NOMO-1 treated with DMSO at 0.1 percent for 48 hours (cell line): Measurements from ENCODE around the gene GATA2.

Experiments
- DNase-seq: peaks from one replicate; lab custom pipeline; 2025; ENCODE audit not compliant: unreplicated experiment; lab: John Stamatoyannopoulos, UW

Gene GATA2

GRCh38 chr3:128476659-128477058, 16.3 kb downstream of the GATA2 start:
- no peak for DNase-seq

GRCh38 chr3:128475355-128475754, 17.6 kb downstream of the GATA2 start:
- DNase-seq = no peak

GRCh38 chr3:128473737-128474136, 19.3 kb downstream of the GATA2 start:
- no peak for DNase-seq

- no peak for DNase-seq
These were observed 19.9 kb downstream of the GATA2 start for GRCh38 chr3:128473180-128473519.

GRCh38 chr3:128472449-128473179, 20.4 kb downstream of the GATA2 start:
- no peak for DNase-seq

GRCh38 chr3:128471720-128472119, 21.3 kb downstream of the GATA2 start:
- no peak for DNase-seq

GRCh38 chr3:128471110-128471509, 21.9 kb downstream of the GATA2 start:
- no peak for DNase-seq

- DNase-seq = no peak
These were observed 22.7 kb downstream of the GATA2 start for GRCh38 chr3:128470134-128470899.

GRCh38 chr3:128469556-128469955, 23.4 kb downstream of the GATA2 start:
- DNase-seq = no peak

GRCh38 chr3:128468791-128469527, 24.0 kb downstream of the GATA2 start:
- peak; percentile 57 for DNase-seq

GRCh38 chr3:128468285-128468790, 24.7 kb downstream of the GATA2 start:
- no peak for DNase-seq

GRCh38 chr3:128466840-128467541, 26.0 kb downstream of the GATA2 start, which contains the start of gene DNAJB8:
TSS of gene DNAJB8 (minus strand) at chr3:128466890. CDS start at chr3:128463245, 3,645 bp downstream.
- no peak for DNase-seq

- DNase-seq = no peak
These were observed 28.3 kb downstream of the GATA2 start for GRCh38 chr3:128464702-128465101.

GRCh38 chr3:128464188-128464587, 28.8 kb downstream of the GATA2 start:
- DNase-seq = no peak

- DNase-seq = no peak
These were observed 29.2 kb downstream of the GATA2 start for GRCh38 chr3:128463771-128464170.

- no peak for DNase-seq
These were observed 29.6 kb downstream of the GATA2 start for GRCh38 chr3:128463354-128463753.

GRCh38 chr3:128462931-128463330, 30.1 kb downstream of the GATA2 start:
- no peak for DNase-seq

GRCh38 chr3:128462341-128462910, 30.6 kb downstream of the GATA2 start:
- no peak for DNase-seq

- DNase-seq = no peak
These were observed 31.3 kb downstream of the GATA2 start for GRCh38 chr3:128461731-128462130.

GRCh38 chr3:128459461-128459820, 33.6 kb downstream of the GATA2 start:
- DNase-seq = no peak
